Left renal pelvis (tissue), 4 donors: ENCODE results near the gene AKNA. TPM values are rescaled to one million over a fixed set of nuclear protein-coding genes. Genes with fewer than 3 reads are reported as not detected.
"Not testable (repeated sequence)": the region's sequence is repeated elsewhere in the genome, so short reads cannot be mapped to it uniquely, and the experiment has no call there.

Experiments
- DNase-seq, 4 donors: peaks; one replicate each; pipeline ENCODE4 v3.0.0-alpha.2; 2013; ENCODE audit warnings: low read depth in 4 of 4, low spot score in 3 of 4
- polyA plus RNA-seq, 4 donors: library from polyadenylated mRNA; unstranded; fragments of 120-200 nt; gene quantifications; one replicate each; pipeline ENCODE4 v1.2.1, GENCODE V29; 2013; ENCODE audit not compliant: insufficient read length in 4 of 4

AKNA gene
- polyA plus RNA-seq, 4 donors = 10.8 to 15.7 (median 14.1) TPM

DNA sequence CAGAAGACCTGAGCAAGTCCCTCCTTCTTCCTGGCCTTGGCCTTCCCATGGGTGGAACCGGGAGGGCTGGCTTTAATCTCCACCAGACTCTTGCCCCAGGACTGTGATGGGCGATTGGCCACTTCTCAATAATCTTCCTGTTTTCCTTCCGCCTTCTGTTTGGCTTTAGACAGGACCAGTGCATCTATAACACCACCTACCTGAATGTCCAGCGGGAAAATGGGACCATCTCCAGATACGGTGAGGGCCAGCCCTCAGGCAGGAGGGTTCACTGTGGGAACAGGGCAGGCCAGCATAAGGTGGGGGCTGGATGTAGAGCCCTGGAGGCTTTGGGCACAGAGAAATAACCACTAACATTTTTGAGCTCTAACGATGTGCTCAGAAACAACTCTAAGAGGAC is 63.9 kb downstream of the AKNA start:
- not testable (repeated sequence) for DNase-seq

DNA sequence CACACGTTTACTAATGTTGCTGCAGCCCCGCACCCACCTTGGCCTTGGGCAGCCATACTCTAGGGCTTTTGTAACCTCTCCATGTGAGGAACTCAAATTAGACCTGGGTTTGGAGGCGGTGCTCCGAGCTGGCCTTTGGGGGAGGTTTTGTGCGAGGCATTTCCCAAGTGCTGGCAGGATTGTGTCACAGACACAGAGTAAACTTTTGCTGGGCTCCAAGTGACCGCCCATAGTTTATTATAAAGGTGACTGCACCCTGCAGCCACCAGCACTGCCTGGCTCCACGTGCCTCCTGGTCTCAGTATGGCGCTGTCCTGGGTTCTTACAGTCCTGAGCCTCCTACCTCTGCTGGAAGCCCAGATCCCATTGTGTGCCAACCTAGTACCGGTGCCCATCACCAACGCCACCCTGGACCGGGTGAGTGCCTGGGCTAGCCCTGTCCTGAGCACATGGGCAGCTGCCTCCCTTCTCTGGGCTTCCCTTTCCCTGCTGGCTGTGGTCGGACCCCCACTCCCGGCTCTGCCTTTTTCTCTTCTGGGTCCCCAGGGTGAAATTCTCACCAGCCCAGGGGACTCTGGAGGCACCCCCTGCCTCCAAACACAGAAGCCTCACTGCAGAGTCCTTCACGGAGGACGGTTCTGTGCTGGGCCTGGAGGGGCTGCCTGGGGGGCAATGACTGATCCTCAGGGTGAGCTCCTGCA is 64.8 kb downstream of the AKNA start, which contains the start of gene ORM1:
ORM1 (plus strand) TSS at position 268 of the 701 bp plus-strand sequence; CDS start at position 304, 36 bp downstream.
- DNase-seq = not testable (repeated sequence)

DNA sequence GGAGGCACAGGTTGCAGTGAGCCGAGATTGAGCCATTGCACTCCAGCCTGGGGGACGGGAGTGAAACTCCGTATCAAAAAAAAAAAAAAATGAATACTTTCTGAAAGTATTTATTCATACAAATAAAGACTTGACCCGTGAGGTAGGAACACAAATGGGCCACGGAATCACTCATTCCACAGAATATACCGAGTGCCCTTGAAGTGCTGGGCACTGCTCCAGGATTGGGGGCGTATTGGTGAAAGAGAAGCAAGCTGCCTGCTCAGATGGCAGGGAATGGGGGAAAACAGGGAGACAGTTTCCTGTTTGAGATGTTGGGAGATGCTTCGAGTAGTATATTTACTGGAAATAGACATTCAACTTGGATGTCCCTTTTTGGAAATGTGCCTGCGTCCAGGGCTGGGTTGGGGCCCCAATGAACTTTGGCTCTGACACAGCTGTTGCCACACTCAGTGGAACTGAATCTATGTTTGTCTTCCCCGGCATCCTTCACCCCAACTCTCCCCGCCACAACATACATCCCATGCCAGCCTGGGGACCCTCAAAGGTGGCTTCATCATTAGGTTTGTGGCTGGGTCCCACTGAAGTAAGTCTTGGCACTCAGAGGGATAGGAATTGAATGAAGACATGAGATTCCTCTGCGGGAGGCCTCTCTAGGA is 65.5 kb downstream of the AKNA start:
- DNase-seq = not testable (repeated sequence)

DNA sequence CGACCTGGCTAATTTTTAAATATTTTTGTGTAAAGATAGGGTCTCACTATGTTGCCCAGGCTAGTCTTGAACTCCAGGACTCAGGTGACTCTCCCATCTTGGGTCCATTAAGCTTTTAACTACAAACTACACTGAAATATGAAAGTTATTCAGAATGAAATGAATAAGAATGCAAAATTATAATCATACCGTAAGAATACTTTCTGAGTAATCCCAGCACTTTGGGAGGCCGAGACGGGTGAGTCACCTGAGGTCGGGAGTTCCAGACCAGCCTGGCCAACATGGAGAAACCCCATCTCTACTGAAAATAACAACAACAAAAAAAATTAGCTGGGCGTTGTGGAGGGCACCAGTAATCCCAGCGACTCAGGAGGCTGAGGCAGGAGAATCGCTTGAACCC is 66.0 kb downstream of the AKNA start:
- DNase-seq = no peak

DNA sequence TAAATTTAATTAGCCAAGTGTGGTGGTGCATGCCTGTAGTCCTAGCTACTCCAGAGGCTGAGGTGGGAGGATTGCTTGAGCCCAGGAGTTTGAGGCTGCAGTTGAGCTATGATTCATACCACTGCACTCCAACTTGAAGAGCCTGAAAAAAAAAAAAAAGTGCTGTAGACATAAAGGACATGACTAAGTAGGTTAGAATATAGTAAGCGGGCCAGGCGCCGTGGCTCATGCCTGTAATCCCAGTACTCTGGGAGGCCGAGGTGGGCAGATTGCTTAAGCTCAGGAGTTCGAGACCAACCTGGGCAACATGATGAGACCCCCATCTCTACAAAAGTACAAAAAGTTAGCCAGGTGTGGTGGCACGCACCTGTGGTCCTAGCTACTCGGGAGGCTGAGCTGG is 67.1 kb downstream of the AKNA start:
- DNase-seq = not testable (repeated sequence)

DNA sequence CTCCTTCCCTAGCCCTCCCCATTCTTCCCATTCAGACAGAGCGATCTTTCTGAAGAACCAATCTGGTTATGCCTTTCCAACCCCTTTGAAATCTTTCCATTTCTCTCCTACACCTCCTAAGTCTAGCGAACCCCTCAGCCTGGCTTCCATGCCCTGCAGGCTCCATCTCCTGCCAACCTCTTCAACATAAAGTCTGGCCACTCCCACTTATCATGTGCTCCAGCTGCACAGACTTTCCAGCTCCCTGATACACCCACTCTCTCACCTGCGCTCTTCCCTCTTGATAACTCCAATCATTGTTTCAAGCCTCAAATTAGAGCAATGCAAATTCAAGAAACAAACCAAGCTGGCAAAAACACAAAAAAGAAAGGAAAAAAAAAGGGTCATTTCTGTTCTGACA is 68.6 kb downstream of the AKNA start:
- no peak for DNase-seq

DNA sequence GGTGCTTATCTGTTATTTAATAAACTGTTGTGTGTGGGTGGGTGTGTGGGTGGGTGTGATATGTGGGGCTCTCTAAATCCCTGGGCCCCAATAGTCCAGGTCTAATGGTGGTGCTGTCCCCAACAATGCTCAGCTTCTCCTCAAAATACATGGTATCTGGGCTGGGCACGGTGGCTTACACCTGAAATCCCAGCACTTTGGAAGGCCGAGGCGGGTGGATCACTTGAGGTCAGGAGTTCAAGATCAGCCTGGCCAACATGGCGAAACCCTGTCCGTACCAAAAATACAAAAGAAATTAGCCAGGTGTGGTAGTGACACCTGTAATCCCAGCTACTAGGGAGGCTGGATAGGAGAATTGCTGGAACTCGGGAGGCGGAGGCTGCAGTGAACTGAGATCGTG is 69.4 kb downstream of the AKNA start:
- DNase-seq = no peak

DNA sequence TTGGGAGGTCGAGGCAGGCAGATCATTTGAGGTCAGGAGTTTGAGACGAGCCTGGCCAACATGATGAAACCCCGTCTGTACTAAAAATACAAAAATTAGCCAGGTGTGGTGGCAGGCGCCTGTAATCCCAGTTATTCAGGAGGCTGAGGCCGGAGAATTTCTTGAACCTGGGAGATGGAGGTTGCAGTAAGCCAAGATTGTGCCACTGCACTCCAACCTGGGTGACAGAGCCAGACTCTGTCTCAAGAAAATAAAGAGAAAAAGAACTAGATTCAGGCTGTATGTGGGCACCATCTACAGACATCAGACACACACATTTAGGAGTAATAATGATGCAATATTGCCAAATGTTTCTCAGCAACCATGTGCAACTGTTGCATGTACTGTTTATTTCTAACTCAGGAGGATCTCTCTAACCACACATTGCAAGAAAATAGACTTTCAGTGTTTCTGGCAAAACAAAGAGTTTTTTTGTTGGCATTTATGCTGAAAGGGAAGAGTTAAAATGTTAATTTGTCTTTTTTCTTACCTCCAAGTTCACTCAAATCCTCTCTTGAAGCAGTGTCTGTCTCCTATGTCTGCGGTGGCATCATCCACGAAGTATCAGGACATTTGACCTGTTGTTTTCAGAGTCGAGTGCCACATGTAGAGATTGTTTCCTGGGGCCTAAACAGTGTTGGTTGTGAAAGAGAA is 70.0 kb downstream of the AKNA start:
- no peak for DNase-seq

DNA sequence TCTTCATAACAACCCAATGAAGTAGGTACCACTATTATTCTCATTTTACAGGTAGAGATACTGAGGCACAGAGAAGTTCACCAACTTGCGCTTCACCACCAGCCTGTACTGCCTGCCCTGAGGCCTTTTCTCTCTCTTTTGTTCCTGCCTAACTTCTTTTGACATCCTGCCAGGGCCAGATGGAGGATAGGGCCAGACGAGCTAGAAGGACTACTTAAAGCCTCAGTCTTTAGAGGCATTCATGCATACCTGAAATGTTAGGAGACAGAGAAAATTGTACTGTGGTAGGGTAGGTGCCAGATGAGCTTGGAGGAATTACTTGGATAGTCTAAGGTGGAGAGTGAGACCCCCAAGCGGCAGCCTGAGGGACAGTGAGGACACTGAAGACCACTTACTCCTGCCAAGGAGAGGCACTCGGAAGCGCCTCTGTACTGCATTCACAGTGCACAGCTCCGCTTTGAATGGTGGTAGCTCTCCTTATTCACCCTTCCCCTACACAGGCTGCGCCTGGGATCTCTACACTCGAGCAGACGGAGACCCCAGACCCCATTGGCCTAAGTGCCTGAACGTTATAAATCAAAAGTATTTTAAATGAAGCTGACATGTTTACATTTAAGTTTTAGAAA is 71.1 kb downstream of the AKNA start:
- DNase-seq = no peak

DNA sequence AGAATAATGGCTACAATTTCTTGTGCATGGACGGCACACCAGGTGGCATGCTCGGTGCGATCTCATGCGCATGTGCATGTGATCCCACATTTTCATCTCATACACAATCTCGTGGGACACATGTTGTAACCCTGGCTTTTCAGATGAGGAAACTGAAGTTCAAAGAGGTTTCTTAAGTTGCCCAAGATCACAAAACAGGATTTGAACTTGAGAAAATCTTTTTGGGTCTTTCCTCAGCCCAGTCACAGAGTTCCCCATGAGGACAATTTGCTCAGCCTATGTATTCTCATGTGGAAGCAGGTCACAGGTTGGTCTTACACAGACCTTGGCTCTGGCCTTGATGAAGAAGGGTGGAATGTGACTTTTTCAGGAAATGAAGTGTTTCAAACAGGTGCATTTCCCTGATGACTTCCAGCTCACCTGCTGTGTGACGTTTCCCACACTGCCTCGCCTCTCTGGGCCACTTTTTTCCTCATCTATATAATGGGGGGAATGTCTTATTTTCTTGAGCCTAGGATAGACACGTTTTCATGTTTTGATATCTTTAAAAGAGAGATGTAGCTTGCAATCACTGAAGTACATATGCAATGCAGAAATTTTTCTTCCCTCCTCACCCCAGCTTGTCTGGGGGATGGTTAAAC is 71.9 kb downstream of the AKNA start:
- no peak for DNase-seq

DNA sequence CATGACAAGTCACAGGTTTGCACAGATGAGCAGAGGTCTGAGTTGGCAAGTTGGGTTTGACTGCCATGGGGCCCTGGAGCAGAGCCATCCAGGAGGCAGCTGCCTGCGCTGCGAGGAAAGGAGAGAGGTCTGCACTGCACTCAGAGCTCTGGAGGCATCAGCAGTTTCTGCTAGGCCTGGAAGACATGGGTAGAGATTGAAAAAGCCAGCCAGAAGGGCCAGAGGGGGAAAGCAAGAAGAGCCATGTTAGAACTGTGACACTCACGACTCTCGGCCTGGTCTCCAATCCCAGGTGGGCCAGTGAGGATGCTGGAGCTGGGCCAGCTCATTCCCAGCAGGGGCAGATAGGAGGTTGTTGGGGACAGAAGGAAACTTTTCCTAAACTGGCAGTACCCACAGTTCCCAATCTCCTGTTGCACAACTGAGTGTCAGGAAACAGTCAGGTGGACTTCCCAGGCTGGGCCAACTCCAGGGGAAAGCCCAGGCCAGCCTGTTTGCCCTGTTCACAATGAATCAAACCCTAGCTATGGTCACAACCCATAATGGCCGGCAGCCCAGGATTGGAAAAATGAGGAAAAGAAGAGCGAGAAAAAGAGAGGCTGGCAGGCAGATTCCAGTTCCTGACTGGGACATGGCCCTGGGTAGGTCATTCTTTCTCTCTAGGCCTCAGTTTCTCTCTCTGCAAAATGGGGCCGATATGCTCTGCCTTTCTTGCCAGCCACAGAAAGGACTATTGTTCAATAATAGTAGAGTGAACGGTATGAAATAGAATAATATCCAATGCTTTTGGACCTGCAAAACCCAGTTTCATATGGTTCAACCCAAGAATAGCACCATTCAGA is 72.7 kb downstream of the AKNA start:
- DNase-seq = no peak

DNA sequence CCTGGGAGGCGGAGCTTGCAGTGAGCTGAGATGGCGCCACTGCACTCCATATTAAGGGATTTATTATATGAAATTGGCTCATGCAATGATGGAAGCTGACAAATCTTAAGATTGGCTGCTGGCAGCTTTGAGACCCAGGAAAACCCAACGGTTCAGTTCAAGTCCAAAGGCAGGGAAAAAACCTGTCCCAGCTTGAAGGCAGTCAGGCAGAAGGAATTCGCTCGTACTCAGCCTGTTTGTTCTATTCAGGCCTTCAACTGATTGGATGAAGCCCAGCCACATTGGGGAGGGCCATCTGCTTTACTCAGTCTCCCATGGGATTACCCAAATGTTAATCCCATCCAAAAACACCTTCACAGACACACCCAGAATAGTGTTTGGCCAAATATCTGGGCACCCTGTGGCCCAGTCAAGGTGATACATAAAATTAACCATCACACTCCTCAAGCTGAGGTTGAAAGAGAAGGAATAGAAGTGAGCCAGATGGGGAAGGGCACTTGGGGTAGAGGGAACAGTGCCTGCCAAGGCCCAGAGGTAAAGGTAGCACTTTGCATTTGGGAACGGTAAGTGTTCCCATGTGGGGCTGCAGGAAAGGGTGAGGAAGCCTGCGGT is 73.4 kb downstream of the AKNA start:
- DNase-seq = no peak

DNA sequence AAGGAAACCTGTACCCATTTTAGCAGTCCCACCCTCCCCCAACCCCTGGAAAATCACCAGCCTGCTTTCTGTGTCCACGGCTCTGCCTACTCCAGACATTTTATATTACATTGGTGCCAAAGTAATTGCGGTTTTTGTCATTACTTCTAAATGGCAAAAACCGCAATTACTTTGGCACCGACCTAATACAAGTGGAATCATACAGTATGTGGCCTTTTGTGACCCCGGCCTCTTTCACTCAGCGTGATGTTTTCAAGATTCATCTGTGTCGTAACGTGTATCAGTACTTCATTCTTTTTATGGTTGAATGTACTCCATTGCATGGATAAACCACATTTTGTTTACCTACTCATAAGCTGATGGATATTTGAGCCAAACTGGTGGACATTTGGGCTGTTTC is 74.6 kb downstream of the AKNA start:
- no peak for DNase-seq

DNA sequence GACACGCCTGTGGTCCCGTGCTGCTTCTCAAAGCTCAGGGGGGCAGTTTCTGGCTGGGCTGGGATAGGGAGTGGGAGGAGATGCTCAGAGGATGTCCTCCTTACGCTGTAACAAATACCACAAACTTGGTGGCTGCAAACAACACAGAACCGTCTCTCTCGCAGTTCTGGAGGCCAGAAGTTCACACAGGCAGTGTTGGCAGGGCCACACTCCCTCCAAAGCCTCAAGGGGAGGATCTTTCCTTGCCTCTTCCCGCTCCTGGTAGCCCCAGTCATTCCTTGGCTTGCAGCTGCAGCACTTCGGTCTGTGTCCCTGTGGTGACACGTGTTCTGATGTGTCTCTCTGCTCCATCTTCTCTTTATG is 75.3 kb downstream of the AKNA start:
- DNase-seq = no peak

DNA sequence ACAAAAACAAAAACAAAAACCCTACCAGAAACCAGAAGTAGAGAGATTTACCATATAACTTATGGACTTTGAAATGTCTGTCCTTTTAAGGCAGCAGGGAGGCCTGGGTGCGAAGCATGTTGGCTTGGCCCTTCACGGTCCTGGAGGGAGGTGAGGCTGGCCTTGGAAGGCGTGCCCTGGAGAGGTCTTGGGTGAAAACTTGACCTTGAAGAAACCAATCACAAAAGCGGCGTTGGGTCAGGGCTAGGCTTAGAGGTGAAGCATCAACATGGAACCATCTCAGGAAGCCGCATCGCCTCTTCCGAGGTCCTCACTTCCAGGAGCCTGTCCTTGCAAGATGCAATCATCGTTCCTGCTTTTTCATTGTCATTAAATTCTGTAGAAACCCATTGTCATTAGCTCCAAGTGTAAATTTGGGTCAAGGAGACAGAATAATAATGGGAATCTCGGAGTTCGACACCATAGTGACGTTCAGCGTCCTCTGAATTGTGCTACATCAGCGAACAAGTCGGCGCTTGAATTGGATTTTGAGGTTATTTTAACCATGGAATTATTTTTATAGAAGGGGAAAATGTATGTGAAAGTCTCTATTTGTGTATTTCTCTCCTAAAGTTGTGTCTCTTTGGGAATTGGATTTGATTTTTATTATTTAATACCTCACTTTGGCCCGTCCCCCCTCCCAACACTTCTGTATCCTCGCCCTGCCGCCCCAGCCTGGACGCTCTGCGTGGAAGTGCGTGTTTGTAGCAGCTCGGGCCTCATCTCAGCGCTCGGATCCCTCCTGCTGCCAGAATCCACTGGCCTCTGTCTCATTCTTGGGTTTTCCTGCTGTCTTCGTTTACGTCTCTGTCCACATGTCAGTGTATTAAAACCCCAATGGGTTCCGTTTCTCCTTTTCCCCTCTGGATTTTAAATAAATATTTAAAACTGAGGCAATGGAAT is 75.9 kb downstream of the AKNA start:
- no peak for DNase-seq

DNA sequence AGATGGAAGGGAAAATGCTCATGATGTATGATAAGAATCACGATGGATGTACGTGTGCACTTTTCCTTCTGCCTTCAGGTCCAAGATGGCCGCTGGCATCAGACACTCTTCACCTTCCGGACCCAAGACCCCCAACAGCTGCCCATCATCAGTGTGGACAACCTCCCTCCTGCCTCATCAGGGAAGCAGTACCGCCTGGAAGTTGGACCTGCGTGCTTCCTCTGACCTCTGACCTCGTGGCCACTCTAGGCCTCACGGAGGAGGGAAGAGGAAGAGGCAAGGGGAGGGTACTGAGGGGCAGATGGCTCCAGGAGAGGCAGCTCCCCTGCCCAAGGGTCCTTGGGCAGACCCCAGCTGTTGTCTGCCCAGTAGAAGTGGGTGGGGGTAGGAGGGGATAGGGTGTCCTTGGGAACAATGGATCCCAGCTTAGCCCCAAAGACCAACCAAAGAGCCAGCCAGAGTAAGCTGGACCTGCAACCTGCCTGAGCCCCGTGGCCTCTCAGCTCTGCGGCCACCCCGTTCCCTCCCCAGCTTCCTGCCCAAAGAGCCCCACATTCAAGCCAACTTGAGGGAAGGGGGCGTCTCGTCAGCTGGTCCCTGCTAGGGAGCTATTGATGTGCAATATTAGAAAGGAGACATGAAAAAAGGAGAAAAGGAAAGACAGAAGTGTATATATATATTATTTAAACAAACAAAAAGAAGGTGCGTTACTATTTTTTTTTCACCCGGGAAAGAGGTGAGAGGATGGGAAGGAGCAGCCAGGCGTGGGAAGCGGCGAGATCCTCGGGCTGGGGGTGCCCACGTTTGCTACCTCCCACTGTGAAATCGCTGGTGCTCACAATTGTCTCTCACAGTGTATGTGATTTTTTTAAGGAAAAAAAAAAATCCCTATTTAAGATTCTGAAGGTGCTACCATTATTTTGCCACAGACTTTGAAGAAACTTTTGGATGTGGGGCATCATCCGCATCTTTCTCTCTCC is 77.0 kb downstream of the AKNA start:
- no peak for DNase-seq

DNA sequence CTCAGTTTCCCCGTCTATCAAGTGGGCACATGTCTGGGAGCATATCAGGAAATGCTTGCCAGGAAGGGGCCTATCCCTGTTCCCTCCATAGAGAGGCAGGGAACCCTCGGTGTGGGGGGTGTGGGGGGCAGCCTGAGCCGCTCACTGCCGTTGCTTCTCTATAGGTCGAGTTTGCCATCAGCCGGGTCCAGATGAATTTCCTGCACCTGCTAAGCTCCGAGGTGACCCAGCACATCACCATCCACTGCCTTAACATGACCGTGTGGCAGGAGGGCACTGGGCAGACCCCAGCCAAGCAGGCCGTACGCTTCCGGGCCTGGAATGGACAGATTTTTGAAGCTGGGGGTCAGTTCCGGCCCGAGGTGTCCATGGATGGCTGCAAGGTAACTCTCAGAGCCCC is 78.7 kb downstream of the AKNA start:
- DNase-seq = no peak
